Measurements from ENCODE around the gene PRKCE. TPM values are rescaled to one million over a fixed set of nuclear protein-coding genes. Genes with fewer than 3 reads are reported as not detected.

Gene PRKCE
- total RNA-seq, 1 experiment from 2014 or later, result 14.0 TPM

DNA sequence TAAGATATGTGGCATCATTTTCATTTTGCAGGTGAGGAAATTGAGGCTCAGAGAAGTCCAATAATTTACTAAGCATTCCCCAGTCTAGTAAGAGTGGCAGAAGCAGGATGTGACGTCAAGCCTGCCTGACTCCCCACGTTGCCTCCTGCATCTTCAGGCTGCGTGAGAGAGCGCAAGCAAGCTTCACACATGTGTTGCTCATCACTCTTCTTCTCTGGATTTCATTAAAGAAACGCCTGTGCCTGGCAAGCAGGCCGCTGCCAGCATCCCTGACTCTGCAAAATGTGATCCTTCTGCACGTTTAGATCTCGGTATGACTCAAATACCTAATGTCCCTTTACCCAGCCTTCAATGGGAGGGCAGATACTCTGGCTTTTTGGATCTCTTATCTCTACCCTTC is 96.8 kb downstream of the PRKCE start:
- BruUV-seq (replicated peaks), result no TSS peak
- TF ChIP-seq SIN3A (IDR thresholded peaks at IDR 0.05; ENCODE audit: borderline replicate concordance, insufficient read depth, low read depth, low read length), result no peak
- TF ChIP-seq POLR2AphosphoS5 (IDR thresholded peaks at IDR 0.05; ENCODE audit: low read depth, low read length), result no peak
- TF ChIP-seq, protein P1, sequence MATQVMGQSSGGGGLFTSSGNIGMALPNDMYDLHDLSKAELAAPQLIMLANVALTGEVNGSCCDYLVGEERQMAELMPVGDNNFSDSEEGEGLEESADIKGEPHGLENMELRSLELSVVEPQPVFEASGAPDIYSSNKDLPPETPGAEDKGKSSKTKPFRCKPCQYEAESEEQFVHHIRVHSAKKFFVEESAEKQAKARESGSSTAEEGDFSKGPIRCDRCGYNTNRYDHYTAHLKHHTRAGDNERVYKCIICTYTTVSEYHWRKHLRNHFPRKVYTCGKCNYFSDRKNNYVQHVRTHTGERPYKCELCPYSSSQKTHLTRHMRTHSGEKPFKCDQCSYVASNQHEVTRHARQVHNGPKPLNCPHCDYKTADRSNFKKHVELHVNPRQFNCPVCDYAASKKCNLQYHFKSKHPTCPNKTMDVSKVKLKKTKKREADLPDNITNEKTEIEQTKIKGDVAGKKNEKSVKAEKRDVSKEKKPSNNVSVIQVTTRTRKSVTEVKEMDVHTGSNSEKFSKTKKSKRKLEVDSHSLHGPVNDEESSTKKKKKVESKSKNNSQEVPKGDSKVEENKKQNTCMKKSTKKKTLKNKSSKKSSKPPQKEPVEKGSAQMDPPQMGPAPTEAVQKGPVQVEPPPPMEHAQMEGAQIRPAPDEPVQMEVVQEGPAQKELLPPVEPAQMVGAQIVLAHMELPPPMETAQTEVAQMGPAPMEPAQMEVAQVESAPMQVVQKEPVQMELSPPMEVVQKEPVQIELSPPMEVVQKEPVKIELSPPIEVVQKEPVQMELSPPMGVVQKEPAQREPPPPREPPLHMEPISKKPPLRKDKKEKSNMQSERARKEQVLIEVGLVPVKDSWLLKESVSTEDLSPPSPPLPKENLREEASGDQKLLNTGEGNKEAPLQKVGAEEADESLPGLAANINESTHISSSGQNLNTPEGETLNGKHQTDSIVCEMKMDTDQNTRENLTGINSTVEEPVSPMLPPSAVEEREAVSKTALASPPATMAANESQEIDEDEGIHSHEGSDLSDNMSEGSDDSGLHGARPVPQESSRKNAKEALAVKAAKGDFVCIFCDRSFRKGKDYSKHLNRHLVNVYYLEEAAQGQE (IDR thresholded peaks at IDR 0.05; ENCODE audit: insufficient read depth in 1 of 2, low read depth in 2 of 2, low read length in 1 of 2), result no peak
- TF ChIP-seq, protein P2, sequence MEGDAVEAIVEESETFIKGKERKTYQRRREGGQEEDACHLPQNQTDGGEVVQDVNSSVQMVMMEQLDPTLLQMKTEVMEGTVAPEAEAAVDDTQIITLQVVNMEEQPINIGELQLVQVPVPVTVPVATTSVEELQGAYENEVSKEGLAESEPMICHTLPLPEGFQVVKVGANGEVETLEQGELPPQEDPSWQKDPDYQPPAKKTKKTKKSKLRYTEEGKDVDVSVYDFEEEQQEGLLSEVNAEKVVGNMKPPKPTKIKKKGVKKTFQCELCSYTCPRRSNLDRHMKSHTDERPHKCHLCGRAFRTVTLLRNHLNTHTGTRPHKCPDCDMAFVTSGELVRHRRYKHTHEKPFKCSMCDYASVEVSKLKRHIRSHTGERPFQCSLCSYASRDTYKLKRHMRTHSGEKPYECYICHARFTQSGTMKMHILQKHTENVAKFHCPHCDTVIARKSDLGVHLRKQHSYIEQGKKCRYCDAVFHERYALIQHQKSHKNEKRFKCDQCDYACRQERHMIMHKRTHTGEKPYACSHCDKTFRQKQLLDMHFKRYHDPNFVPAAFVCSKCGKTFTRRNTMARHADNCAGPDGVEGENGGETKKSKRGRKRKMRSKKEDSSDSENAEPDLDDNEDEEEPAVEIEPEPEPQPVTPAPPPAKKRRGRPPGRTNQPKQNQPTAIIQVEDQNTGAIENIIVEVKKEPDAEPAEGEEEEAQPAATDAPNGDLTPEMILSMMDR (IDR thresholded peaks at IDR 0.05), result no peak
- no peak for TF ChIP-seq TCF7L2 (IDR thresholded peaks at IDR 0.05; ENCODE audit: low read depth, low read length)
- in situ Hi-C loops (cut with HindIII; ENCODE audit: low pct_unique_long_range_greater_than_20kb, low sequenced_read_pairs) (no loop called here), intact Hi-C loops (cut with micrococcal nuclease; ENCODE audit: unreplicated experiment) (no loop called here)
- no peak for ATAC-seq
- H3K36me3 ChIP-seq (ENCODE audit: control insufficient read depth, insufficient read depth, low read length), result no peaks in the 10 kb centered on the region
- ChIA-PET CTCF (no interaction called here), POLR2A (no interaction called here)
- no peak overlapping the region for H3K27ac ChIP-seq (ENCODE audit: low read length)
- H3K4me1 ChIP-seq (ENCODE audit: control insufficient read depth, insufficient read depth, low read length), result no peaks in the 10 kb centered on the region
- no peak for DNase-seq (ENCODE audit: low read depth, low spot score)
- H3K9me3 ChIP-seq (ENCODE audit: control insufficient read depth, insufficient read depth, low read depth, low read length), result no peaks in the 10 kb centered on the region
- H3K4me3 ChIP-seq (ENCODE audit: low read depth in 2 of 2, low read length in 2 of 2), result no peak overlapping the region
- no peaks in the 10 kb centered on the region for H3K27me3 ChIP-seq (ENCODE audit: control insufficient read depth, insufficient read depth, low read length)

DNA sequence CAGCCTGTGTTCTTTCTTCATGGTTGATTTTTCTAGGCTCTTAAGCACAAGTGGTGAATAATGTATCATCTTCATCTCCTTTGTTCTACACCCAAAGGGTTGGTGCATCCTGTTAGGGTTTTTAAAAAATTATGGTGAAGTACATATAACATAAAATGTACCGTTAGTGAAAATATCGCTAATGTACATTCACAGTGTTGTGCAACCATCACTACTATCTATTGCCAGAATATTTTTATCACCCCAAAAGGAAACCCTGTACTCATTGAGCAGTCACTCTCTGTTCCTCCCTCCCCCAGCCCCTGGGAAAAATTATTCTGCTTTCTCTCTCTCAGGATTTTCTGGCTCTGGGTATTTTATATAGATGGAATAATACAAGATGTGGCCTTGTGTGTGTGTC is 98.5 kb downstream of the PRKCE start:
- Histone ChIP-seq H3K27me3 (ENCODE audit: control insufficient read depth, insufficient read depth, low read length) (no peaks in the 10 kb centered on the region), H3K27ac (ENCODE audit: low read length) (no peak overlapping the region), H3K4me3 (ENCODE audit: low read depth in 2 of 2, low read length in 2 of 2) (no peak overlapping the region), H3K4me1 (ENCODE audit: control insufficient read depth, insufficient read depth, low read length) (no peaks in the 10 kb centered on the region), H3K9me3 (ENCODE audit: control insufficient read depth, insufficient read depth, low read depth, low read length) (no peaks in the 10 kb centered on the region), H3K36me3 (ENCODE audit: control insufficient read depth, insufficient read depth, low read length) (no peaks in the 10 kb centered on the region)
- no TSS peak for BruUV-seq (replicated peaks)
- no peak for DNase-seq (ENCODE audit: low read depth, low spot score)
- in situ Hi-C loops (cut with HindIII; ENCODE audit: low pct_unique_long_range_greater_than_20kb, low sequenced_read_pairs), result no loop called here
- CTCF ChIA-PET, result no interaction called here
- no peak for ATAC-seq
- intact Hi-C loops (cut with micrococcal nuclease; ENCODE audit: unreplicated experiment), result no loop called here
- no peak for TF ChIP-seq SIN3A (IDR thresholded peaks at IDR 0.05; ENCODE audit: borderline replicate concordance, insufficient read depth, low read depth, low read length)
- TF ChIP-seq, protein P1 (IDR thresholded peaks at IDR 0.05; ENCODE audit: insufficient read depth in 1 of 2, low read depth in 2 of 2, low read length in 1 of 2), result no peak
- TF ChIP-seq, protein P2 (IDR thresholded peaks at IDR 0.05), result no peak
- TF ChIP-seq TCF7L2 (IDR thresholded peaks at IDR 0.05; ENCODE audit: low read depth, low read length), result no peak
- no peak for TF ChIP-seq POLR2AphosphoS5 (IDR thresholded peaks at IDR 0.05; ENCODE audit: low read depth, low read length)
- POLR2A ChIA-PET, result no interaction called here
